GM19468 (cell line): ENCODE measurements around the gene TERT.

ENCODE experiments used
- ATAC-seq: cut with Tn5 transposase; IDR thresholded peaks from one replicate; pipeline ENCODE4 v1.9.1; 2021; ENCODE audit warnings: mild to moderate bottlenecking, moderate library complexity, moderate number of reproducible peaks; ENCODE audit not compliant: unreplicated experiment; ENCODE audit errors: extremely low read depth

TERT gene

GRCh38 chr5:1214163-1214935, 80.5 kb downstream of the TERT start:
- no peak for ATAC-seq

DNA sequence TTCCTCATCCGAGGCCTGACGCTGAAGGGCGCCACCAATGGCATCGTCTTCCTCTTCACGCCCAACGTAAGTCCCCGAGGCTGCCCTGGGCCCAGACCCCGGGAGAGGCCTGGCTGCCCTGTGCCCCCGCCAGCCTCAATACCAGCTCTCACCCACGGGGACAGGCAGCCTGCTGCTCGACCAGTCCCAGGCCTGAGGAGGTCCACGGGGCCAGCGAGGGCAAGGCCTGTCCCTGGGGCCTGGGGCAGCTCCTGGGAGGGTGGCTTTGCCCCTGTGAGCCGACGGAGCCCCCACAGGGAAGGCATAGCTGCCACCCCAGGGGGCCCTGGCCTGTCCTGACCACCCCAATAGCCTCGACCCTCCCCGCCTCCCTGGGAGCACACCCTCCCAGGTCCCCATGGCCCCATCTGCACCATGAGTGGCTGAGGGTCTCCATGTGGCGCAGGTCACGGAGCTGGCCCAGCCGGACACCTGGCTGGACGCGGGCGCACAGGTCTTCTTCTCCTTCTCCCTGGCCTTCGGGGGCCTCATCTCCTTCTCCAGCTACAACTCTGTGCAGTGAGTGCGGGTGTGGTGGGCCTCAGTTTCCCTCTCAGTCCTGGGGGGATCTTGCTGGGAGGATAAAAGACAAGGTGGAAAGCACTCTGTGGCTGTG, 81.2 kb downstream of the TERT start:
- no peak for ATAC-seq

DNA sequence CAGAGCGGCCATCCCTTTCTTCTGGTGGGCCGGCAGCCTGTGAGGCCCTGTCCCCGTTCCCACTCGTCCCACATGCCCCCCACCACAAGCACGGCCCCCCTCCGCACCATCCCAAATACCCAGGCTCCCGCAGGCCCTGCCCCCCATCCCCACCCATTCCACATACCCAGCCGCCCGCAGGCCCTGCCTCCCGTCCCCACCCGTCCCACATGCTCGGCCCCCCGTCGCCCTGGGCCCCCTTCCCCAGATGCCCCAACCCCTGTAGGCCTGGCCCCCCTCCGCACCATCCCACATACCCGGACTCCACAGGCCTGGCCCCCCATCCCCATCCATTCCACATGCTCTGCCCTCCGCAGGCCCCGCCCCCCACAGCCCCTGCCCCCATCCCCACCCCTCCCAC, 82.0 kb downstream of the TERT start:
- ATAC-seq = no peak

- ATAC-seq = no peak
Observed at GRCh38 chr5:1212271-1212670, 82.6 kb downstream of the TERT start.

DNA sequence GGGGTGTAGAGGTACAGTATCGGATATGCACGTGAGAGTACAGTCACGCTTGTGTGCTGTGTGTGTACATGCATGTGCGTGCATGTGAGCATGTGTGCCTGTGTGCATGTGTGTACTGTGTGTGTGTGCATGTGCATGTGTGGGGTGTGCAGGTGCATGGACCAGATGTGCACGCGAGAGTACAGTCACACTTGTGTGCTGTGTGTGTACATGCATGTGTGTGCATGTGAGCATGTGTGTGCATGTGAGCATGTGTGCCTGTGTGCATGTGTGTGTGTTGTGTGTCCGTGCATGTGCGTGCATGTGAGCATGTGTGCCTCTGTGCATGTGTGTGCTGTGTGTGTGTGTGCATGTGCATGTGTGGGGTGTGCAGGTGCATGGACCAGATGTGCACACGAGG, 83.2 kb downstream of the TERT start:
- no peak for ATAC-seq

- no peak for ATAC-seq
Observed at GRCh38 chr5:1210832-1211251, 84.0 kb downstream of the TERT start.

DNA sequence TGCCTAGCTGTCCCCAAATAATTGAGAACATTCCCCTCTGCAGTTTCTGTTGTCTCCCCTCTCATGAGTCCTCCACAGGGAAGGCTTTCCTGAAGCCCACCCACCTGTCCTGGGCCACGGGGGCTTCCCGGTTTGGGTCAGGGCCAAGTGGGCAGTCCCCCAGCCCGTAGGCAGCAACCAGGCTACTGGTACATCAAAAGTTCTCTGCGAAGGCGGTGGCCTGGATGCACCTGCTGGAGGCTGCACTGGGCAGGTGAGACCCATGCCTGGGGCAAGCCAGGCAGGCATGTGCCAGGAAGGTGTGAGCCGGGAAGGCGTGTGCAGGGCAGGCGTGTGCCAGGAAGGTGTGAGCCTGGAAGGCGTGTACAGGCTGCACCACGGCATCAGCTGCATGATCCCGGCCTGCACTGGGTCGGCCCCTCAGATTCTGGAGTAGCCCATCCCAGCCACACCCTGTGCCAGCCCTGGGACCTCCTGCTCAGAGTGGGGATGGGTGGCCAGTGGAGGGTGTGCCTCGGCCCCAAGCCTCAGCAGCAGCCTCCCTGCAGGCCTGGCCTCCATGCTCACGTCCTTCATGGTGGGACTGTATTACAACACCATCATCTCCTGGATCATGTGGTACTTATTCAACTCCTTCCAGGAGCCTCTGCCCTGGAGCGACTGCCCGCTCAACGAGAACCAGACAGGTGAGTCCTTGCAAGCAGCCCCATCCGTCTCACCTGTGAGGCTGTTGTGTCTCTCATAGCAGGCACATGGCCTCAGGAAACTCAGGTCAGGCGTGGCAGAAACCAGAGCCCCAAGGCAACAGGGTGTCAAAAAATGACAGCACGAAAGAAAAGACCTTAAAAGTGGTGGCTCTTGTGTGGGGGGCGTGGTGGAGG, 84.7 kb downstream of the TERT start:
- ATAC-seq = no peak

DNA sequence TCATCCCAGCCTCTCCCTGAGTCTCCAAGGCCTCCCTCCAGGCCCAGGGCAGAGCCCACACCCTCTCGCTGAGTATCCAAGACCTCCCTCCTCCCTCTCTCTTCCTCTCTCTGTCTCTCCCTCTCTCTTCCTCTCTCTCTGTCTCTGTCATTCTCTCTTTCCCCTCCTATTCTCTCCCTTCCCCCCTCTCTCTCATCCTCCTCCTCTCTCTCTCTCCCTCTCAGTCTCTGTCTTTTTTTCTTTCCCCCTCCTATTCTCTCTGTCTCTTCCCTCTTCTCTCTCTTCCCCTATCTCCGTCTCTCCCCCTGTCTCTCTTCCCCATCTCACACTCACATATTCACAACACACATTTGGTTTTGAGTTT, 85.4 kb downstream of the TERT start:
- ATAC-seq = no peak

- no peak for ATAC-seq
Observed at GRCh38 chr5:1208743-1209488, 86.0 kb downstream of the TERT start.

DNA sequence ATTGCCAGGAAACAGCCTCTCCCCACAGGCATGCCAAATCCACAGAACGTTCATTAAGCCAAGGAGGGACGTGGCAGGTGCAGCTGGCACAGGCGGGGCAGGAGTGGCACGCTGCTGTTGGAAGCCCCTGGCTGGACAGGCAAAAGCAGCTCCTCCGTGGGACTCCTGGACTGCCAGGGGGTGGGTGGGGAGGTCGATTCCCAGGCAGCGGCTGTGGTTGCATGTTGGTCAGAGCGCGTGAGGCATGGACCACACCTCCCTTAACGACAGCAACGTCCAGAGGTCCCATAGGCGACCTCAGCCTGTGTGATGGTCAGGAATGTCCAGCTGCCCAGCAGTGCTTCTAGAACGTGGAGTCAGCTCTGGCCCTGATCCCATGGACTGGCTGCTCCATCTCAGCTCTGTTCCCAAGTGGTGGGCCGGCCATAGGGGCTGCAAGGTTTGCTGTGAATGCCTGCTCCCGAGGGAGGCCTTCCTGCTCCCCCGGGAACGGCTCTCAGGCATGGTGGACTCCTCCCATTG, 86.6 kb downstream of the TERT start:
- no peak for ATAC-seq

GRCh38 chr5:1207555-1207954, 87.3 kb downstream of the TERT start:
- no peak for ATAC-seq

GRCh38 chr5:1206521-1207412, 88.1 kb downstream of the TERT start:
- no peak for ATAC-seq

- no peak for ATAC-seq
Observed at GRCh38 chr5:1205255-1206180, 89.3 kb downstream of the TERT start.

DNA sequence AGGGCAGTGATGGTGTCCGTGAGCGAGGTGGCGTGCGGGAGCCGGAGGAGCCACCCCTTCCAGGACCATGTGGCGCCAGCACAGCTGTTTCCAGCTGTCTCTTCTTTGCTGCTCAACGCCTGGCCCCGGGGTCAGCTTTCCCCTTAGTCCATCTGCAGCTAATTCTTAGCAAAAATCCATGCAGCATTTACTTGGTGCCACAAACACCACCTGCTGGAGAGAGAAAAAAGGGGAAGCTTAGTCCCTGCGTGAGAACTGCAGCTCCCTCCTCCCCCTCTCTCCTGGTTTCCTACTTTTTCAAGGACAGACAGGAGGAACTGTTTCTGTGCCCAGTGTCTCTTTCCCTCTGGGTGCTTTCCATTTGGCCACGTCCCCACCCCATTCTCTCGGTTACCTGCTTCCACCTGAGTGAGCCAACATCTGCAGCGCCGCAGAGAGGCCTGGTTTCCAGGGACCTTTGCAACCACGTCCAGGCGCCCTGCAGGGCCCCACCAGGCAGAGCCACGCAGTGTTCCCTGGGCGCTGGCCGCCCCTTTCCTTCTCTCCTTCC, 90.1 kb downstream of the TERT start:
- no peak for ATAC-seq

- no peak for ATAC-seq
Observed at GRCh38 chr5:1203968-1204692, 90.7 kb downstream of the TERT start.

DNA sequence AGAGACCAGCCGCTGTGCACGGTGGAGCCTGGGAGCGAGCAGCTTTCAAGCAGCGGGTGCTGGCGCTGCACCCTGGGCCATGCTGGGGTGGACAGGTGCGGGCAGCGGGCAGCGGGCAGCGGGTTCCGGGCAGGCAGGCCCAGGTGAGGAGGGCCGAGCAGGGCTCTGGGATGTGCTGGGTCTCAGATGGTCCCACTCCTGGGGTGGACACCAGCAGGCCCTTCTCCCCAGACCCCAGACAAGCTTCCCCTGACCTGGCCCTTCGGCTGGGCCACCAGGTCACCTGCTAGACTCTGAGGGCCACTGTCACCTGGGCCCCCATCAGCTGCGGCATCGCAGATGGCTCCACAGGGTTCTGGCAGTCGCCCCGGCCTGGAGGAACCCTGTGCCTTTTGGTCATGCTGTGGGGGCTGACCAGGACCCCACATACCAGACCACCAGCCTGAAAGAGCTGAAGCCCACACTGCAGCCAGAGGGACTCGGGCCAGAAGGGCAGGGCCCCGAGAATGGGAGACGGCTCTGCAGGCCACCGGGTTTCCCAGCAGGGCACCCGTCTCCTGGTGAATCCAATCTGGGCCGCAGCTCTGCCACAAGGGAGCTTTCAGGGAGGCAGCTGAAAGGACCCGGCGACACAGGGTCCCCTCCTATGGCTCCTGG, 91.4 kb downstream of the TERT start:
- ATAC-seq = no peak
